H7 (cell line): ENCODE data around the gene RBM20. TPM values are rescaled to one million over a fixed set of nuclear protein-coding genes. Genes with fewer than 3 reads are reported as not detected.
"Not testable (repeated sequence)": the region's sequence is repeated elsewhere in the genome, so short reads cannot be mapped to it uniquely, and the experiment has no call there.

Experiments
- DNase-seq: peaks from one replicate; pipeline ENCODE4 v3.0.0; 2012
- H3K27me3 ChIP-seq: 2 replicates; pipeline ENCODE4 v1.6.0; 2011; ENCODE audit warnings: mild to moderate bottlenecking, low read length; ENCODE audit not compliant: control insufficient read depth, insufficient read depth
- H3K36me3 ChIP-seq: replicated peaks from 2 replicates; pipeline ENCODE4 v1.5.1; 2011; ENCODE audit warnings: low read length; ENCODE audit not compliant: control insufficient read depth, insufficient read depth
- H3K4me3 ChIP-seq: 2 replicates; pipeline ENCODE4 v1.5.1; 2011; ENCODE audit warnings: low read depth, mild to moderate bottlenecking, control low read depth, low read length, moderate library complexity; ENCODE audit not compliant: insufficient read depth
- total RNA-seq: library from RNA; depleted of rRNA; stranded (reverse); fragments of >200 nt; shearing (Covaris generic); gene quantifications from 2 replicates; pipeline ENCODE4 v1.2.3, GENCODE V29; 2014

Gene RBM20
- total RNA-seq, 1 experiment from 2014 or later = 0.52 TPM

GRCh38 chr10:110687400-110687799, 43.3 kb downstream of the RBM20 start:
- Histone ChIP-seq H3K27me3 (no peaks in the 10 kb centered on the region), H3K4me3 (no peak overlapping the region), H3K36me3 (no peaks in the 10 kb centered on the region)
- no peak for DNase-seq

DNA sequence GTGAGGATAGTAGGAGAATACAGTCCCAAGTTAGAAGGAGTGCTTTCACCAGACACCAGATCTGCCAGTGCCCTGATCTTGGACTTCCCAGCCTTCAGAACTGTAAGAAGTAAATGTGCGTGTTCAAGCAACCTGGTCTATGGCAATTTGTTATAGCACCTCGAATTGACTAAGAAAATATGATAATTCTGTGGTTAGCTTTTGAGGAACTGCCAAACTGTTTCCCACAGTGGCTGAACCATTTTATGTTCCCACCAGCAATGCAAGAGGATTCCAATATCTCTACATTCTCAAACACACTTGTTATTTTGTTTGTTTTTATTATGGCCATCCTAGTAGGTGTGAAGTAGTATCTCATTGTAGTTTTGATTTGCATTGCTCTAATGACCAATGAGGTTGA, 47.0 kb downstream of the RBM20 start:
- Histone ChIP-seq H3K27me3 (no peaks in the 10 kb centered on the region), H3K36me3 (no peaks in the 10 kb centered on the region), H3K4me3 (no peak overlapping the region)
- DNase-seq = no peak

- Histone ChIP-seq H3K4me3 (no peak overlapping the region), H3K36me3 (no peaks in the 10 kb centered on the region), H3K27me3 (no peaks in the 10 kb centered on the region)
- no peak for DNase-seq
Measured at GRCh38 chr10:110694263-110694662, 50.1 kb downstream of the RBM20 start.

DNA sequence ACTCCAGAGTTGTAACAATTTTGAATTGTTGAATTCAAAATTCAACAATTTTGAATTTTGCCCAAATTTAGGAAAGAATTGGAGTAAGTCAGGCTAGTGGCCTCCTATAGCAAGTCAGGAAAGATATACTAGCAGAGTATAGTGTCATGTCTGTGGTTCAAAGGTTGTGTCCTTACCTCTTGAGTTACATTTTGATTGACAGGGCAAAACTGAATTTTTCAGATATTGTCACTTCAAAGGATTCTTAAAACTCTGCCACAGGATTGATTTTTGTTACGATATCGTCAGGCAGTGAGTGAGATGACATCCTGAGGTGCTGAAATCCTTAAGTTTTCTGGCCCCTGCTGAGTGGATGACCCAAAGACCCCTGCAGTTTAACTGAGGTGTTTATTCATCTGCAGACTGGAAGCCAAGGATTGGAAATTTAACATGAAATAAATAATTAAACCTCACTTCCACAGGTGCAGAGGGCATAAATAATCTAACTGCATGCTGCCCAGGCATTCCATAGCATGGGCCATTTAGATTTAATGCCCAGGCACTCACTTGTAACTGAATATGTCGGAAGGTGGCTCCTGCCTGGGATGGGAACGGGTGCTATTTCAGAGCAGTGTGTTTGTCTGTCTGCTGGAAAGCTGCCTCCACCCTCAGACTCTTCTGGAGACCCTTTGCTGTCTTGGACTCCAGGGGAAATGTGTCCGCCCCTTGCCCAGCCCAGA, 50.8 kb downstream of the RBM20 start:
- no peak for DNase-seq
- Histone ChIP-seq H3K4me3 (no peak overlapping the region), H3K27me3 (no peaks in the 10 kb centered on the region), H3K36me3 (no peaks in the 10 kb centered on the region)

DNA sequence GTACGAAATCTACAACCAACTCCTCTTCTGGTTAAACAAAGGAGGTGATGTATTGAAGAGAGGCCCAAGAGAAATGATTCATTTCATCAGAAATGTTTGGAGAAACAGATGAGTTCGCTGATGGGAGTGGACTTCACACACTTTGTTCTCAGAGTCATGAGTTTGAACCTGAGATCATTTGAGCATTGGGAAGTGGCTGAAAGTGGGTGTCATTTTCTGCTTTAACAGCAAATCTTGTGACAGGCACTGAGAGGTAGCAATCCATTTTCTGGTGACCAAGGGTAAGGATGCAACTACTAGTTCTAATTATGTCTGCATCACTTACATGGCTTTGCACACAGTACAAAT, 51.4 kb downstream of the RBM20 start:
- no peaks in the 10 kb centered on the region for H3K27me3 ChIP-seq
- DNase-seq = no peak
- H3K36me3 ChIP-seq = no peaks in the 10 kb centered on the region
- H3K4me3 ChIP-seq = no peak overlapping the region

DNA sequence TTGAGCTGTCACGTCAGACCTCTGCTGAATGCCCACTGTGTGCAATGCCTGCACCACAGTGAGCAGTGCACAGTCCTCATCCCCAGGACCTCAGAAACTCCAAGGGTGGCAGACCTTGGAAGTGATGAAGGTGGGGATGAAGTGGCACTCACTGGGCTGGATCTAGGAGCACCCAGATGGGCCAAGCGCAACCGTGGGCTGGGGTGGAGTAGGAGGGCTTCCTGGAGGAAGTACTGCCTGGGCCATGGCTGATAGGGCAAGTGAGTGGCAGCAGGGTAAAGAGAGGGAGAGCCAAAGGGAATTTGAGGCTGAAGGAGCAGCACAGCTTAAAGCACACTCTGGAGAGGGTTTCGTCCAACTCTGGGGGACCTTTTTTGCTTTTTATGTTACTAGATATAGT, 52.3 kb downstream of the RBM20 start:
- Histone ChIP-seq H3K4me3 (no peak overlapping the region), H3K27me3 (no peaks in the 10 kb centered on the region), H3K36me3 (no peaks in the 10 kb centered on the region)
- DNase-seq = no peak

- no peak for DNase-seq
- no peaks in the 10 kb centered on the region for H3K27me3 ChIP-seq
- H3K4me3 ChIP-seq = no peak overlapping the region
- H3K36me3 ChIP-seq = no peaks in the 10 kb centered on the region
Measured at GRCh38 chr10:110698340-110698739, 54.2 kb downstream of the RBM20 start.

DNA sequence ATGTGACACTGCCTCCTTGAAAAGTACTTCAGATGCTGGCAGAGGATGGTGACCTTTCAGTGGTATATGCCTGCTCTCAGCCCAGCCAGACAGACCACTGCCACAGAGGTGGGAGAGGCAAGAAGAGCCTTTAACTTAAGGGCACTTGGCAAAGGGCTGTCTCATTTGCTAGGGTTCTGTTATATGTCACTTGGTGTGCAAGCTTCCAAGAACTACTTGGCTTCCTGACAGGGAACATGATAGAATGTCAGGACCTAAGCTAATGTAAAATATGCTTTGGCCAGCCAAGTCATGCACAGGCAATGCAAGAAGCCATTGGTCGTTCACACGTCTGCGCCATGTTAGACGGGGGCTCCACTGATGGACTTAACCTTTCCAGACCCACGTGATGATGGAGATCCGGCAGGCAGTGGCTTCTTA, 54.7 kb downstream of the RBM20 start:
- Histone ChIP-seq H3K4me3 (no peak overlapping the region), H3K27me3 (no peaks in the 10 kb centered on the region)
- DNase-seq = no peak

GRCh38 chr10:110699859-110700468, 55.8 kb downstream of the RBM20 start:
- no peak overlapping the region for H3K4me3 ChIP-seq
- H3K27me3 ChIP-seq = no peaks in the 10 kb centered on the region
- DNase-seq = no peak
- no peaks in the 10 kb centered on the region for H3K36me3 ChIP-seq

More for the DNA sequence above, 54.7 kb downstream of the RBM20 start:
- no peaks in the 10 kb centered on the region for H3K36me3 ChIP-seq

DNA sequence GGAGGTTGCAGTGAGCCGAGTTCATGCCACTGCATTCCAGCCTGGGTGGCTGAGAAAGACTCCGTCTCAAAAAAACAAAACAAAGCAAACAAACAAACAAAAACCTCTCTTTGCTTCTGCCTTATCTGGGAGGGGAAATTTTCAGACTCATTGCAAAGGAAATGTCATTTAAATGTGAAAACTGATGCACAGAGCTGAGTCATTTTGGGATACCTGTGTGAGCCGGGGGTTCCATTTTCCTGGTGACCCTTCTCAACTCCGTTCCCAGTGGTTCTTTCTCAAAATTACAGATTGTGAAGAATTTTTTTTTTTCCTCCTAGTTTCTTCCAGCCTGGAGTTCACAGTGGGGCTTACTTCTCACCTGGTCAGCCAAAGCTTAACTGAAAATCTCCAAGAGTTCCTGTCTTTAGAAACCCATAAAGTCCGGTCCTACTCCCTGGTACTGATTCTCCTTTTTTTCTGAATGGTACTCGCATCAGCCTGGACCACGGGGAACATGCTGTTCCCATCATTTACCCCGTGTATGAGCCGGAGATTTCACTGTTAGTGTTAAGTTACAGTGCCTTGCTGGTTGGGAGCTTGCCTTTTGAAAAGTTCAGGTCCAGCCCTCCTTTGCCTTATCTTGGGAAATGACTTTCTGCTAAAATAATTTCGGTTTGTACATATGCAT, 56.9 kb downstream of the RBM20 start:
- H3K4me3 ChIP-seq = no peak overlapping the region
- no peak for DNase-seq
- H3K36me3 ChIP-seq = no peaks in the 10 kb centered on the region

GRCh38 chr10:110701617-110701971, 57.5 kb downstream of the RBM20 start:
- Histone ChIP-seq H3K4me3 (no peak overlapping the region), H3K27me3 (no peaks in the 10 kb centered on the region), H3K36me3 (no peaks in the 10 kb centered on the region)
- DNase-seq = no peak

More for the DNA sequence above, 56.9 kb downstream of the RBM20 start:
- H3K27me3 ChIP-seq = no peaks in the 10 kb centered on the region

DNA sequence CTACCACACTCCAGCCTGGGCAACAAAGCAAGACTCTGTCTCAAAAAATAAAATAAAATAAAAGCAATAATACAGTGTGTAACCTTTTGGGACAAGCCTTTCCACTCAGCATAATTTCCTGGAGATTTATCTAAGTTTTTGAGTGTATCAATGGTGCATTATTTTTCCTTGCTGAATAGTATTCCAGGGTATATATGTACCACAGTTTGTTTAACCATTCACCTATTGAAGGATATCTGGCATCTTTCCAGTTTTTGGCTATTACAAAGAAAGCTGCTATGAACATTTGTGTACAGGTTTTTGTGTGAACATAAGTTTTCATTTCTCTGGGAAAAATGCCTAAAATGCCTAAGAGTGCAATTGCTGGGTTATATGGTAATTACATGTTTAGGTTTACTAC, 59.9 kb downstream of the RBM20 start:
- Histone ChIP-seq H3K4me3 (no peak overlapping the region), H3K36me3 (no peaks in the 10 kb centered on the region), H3K27me3 (no peaks in the 10 kb centered on the region)
- DNase-seq = no peak

DNA sequence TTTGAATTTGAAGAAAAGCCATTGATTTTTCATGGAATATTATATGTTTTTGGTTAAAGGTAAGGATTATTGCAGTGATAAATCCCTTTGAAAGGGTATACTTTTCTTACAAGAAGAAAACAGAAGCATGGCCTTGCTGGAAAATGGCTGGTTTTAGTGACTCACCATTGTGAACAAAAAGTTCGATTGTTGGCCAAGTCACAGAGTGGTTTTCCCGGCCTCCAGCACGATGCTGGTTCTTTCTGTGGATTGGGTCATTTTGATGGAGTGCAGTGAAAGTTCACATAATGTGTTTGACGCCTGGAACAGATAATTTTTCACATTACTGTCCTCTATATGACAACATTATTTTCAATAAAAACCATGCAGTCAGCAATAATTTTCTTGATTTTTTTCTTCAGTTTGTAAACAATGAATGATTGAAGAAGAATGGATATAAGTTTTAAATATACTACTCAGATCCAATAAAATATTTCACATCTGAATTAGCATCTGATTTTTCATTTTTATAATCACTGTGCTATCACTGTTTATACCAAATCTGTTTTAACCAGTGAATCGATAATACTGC, 60.9 kb downstream of the RBM20 start:
- no peaks in the 10 kb centered on the region for H3K27me3 ChIP-seq
- H3K36me3 ChIP-seq = no peaks in the 10 kb centered on the region
- no peak for DNase-seq
- no peak overlapping the region for H3K4me3 ChIP-seq

- H3K36me3 ChIP-seq, DNase-seq, H3K4me3 ChIP-seq, H3K27me3 ChIP-seq: not testable (repeated sequence)
Measured at GRCh38 chr10:110705596-110705995, 61.5 kb downstream of the RBM20 start.

- no peak for DNase-seq
- no peak overlapping the region for H3K4me3 ChIP-seq
- no peaks in the 10 kb centered on the region for H3K27me3 ChIP-seq
- H3K36me3 ChIP-seq = no peaks in the 10 kb centered on the region
Measured at GRCh38 chr10:110706690-110707098, 62.6 kb downstream of the RBM20 start.
